Activated naive CD4-positive, alpha-beta T cell treated with anti-CD3 and anti-CD28 coated beads for 36 hours (primary cell): ENCODE results near the gene ABCB11. TPM values are rescaled to one million over a fixed set of nuclear protein-coding genes. Genes with fewer than 3 reads are reported as not detected.
"Not testable (repeated sequence)": the region's sequence is repeated elsewhere in the genome, so short reads cannot be mapped to it uniquely, and the experiment has no call there.

Experiments used
- CTCF ChIA-PET: fragments of 350-600 bp; sonication (Branson Sonifier 250); formaldehyde crosslinking; loops from one replicate; lab custom pipeline; 2021; ENCODE audit warnings: antibody characterized with exemption; lab: Charles Lee
- DNase-seq: peaks from one replicate; pipeline ENCODE4 v3.0.0-alpha.2; 2020
- H3K27ac Mint-ChIP-seq: one replicate; pipeline ENCODE4 v1.8.0; 2021; ENCODE audit warnings: mild to moderate bottlenecking, mixed read lengths
- H3K27me3 Mint-ChIP-seq: one replicate; pipeline ENCODE4 v1.8.0; 2021; ENCODE audit warnings: low read depth, mixed read lengths
- H3K36me3 Mint-ChIP-seq: one replicate; pipeline ENCODE4 v1.8.0; 2021; ENCODE audit warnings: low read depth, mixed read lengths
- H3K4me1 Mint-ChIP-seq: one replicate; pipeline ENCODE4 v1.8.0; 2021; ENCODE audit warnings: low read depth, mixed read lengths
- H3K4me3 Mint-ChIP-seq: one replicate; pipeline ENCODE4 v1.8.0; 2021; ENCODE audit warnings: mild to moderate bottlenecking, moderate library complexity, mixed read lengths
- H3K9me3 Mint-ChIP-seq: one replicate; pipeline ENCODE4 v1.8.0; 2021; ENCODE audit warnings: mixed read lengths
- intact Hi-C: fragments of 100-400 bp; cut with micrococcal nuclease; formaldehyde crosslinking; loops from one replicate; pipeline ENCODE4 v1.15.1; 2023
- total RNA-seq, 2 experiments: library from RNA; stranded (reverse); gene quantifications; one replicate each; pipeline ENCODE4 v1.2.3, GENCODE V29; 2021

ABCB11 gene
- total RNA-seq, 2 experiments from 2014 or later = not detected

GRCh38 chr2:169065864-169066517 is 34.9 kb upstream of the ABCB11 start:
- Mint-ChIP-seq H3K27ac (no peak overlapping the region), H3K4me1 (peaks cover 16% of the 10 kb centered on the region), H3K27me3 (no peaks in the 10 kb centered on the region), H3K4me3 (no peak overlapping the region), H3K9me3 (no peaks in the 10 kb centered on the region), H3K36me3 (no peaks in the 10 kb centered on the region)
- CTCF ChIA-PET = interaction anchor here (0.7 to 0.8 kb wide), 2 partner anchors 43 kb away, joined by 3 to 4 read pairs; no protein-coding TSS in a partner anchor
- DNase-seq = no peak
- intact Hi-C loops = no loop called here

- DNase-seq = no peak
- Mint-ChIP-seq H3K27me3 (no peaks in the 10 kb centered on the region), H3K4me1 (peaks cover 15% of the 10 kb centered on the region), H3K4me3 (no peak overlapping the region), H3K27ac (no peak overlapping the region), H3K36me3 (no peaks in the 10 kb centered on the region), H3K9me3 (no peaks in the 10 kb centered on the region)
- intact Hi-C loops = no loop called here
- CTCF ChIA-PET = interaction anchor here (0.6 to 0.8 kb wide), 3 partner anchors 42 to 614 kb away, joined by 3 to 4 read pairs (median 3); no protein-coding TSS in a partner anchor
Measured at GRCh38 chr2:169065422-169065821, 34.3 kb upstream of the ABCB11 start.

- H3K27me3 Mint-ChIP-seq, H3K4me1 Mint-ChIP-seq, H3K4me3 Mint-ChIP-seq, DNase-seq, H3K27ac Mint-ChIP-seq, H3K36me3 Mint-ChIP-seq, H3K9me3 Mint-ChIP-seq, intact Hi-C loops: not testable (repeated sequence)
- CTCF ChIA-PET = interaction anchor here (1.3 kb wide), 1 partner anchor 100 kb away, joined by 3 read pairs; no protein-coding TSS in a partner anchor
Measured at GRCh38 chr2:169064199-169064598, 33.1 kb upstream of the ABCB11 start.

GRCh38 chr2:169054575-169054974 is 23.5 kb upstream of the ABCB11 start:
- CTCF ChIA-PET = not testable (repeated sequence)

GRCh38 chr2:169050476-169051240 is 19.5 kb upstream of the ABCB11 start:
- H3K4me3 Mint-ChIP-seq = no peak overlapping the region
- no peaks in the 10 kb centered on the region for H3K4me1 Mint-ChIP-seq
- no peak overlapping the region for H3K27ac Mint-ChIP-seq
- no peak for DNase-seq
- CTCF ChIA-PET = no interaction called here
- peaks cover 13% of the 10 kb centered on the region for H3K9me3 Mint-ChIP-seq
- peaks cover 1% of the 10 kb centered on the region for H3K27me3 Mint-ChIP-seq
- peaks cover 7% of the 10 kb centered on the region for H3K36me3 Mint-ChIP-seq
- intact Hi-C loops = no loop called here

More at GRCh38 chr2:169054575-169054974, 23.5 kb upstream of the ABCB11 start:
- H3K36me3 Mint-ChIP-seq, H3K27ac Mint-ChIP-seq, intact Hi-C loops, H3K4me1 Mint-ChIP-seq, DNase-seq, H3K4me3 Mint-ChIP-seq, H3K27me3 Mint-ChIP-seq: not testable (repeated sequence)
- H3K9me3 Mint-ChIP-seq = peaks cover 19% of the 10 kb centered on the region

GRCh38 chr2:169049142-169049541 is 18.0 kb upstream of the ABCB11 start:
- no peak overlapping the region for H3K27ac Mint-ChIP-seq
- intact Hi-C loops = no loop called here
- DNase-seq = no peak
- H3K27me3 Mint-ChIP-seq = no peaks in the 10 kb centered on the region
- H3K4me3 Mint-ChIP-seq = no peak overlapping the region
- no peaks in the 10 kb centered on the region for H3K4me1 Mint-ChIP-seq
- CTCF ChIA-PET = no interaction called here
- H3K36me3 Mint-ChIP-seq = no peaks in the 10 kb centered on the region
- peaks cover 1% of the 10 kb centered on the region for H3K9me3 Mint-ChIP-seq

GRCh38 chr2:169047256-169048250 is 16.4 kb upstream of the ABCB11 start:
- CTCF ChIA-PET = no interaction called here
- Mint-ChIP-seq H3K4me1 (no peaks in the 10 kb centered on the region), H3K9me3 (peaks cover 11% of the 10 kb centered on the region), H3K27me3 (no peaks in the 10 kb centered on the region), H3K27ac (no peak overlapping the region), H3K4me3 (no peak overlapping the region), H3K36me3 (peaks cover 6% of the 10 kb centered on the region)
- DNase-seq = no peak
- intact Hi-C loops = no loop called here

GRCh38 chr2:169046440-169047151 is 15.5 kb upstream of the ABCB11 start:
- no peak overlapping the region for H3K27ac Mint-ChIP-seq
- H3K4me3 Mint-ChIP-seq = no peak overlapping the region
- intact Hi-C loops = no loop called here
- peaks cover 6% of the 10 kb centered on the region for H3K36me3 Mint-ChIP-seq
- H3K4me1 Mint-ChIP-seq = no peaks in the 10 kb centered on the region
- no peaks in the 10 kb centered on the region for H3K27me3 Mint-ChIP-seq
- no peak for DNase-seq
- CTCF ChIA-PET = no interaction called here
- peaks cover 19% of the 10 kb centered on the region for H3K9me3 Mint-ChIP-seq

GRCh38 chr2:169042856-169043255 is 11.7 kb upstream of the ABCB11 start:
- H3K27me3 Mint-ChIP-seq = peaks cover 3% of the 10 kb centered on the region
- H3K4me3 Mint-ChIP-seq = no peak overlapping the region
- H3K27ac Mint-ChIP-seq = no peak overlapping the region
- CTCF ChIA-PET = no interaction called here
- H3K4me1 Mint-ChIP-seq = peaks cover 4% of the 10 kb centered on the region
- H3K36me3 Mint-ChIP-seq = peaks cover 6% of the 10 kb centered on the region
- intact Hi-C loops = no loop called here
- peaks cover 19% of the 10 kb centered on the region for H3K9me3 Mint-ChIP-seq
- no peak for DNase-seq

- CTCF ChIA-PET = interaction anchor here (0.9 to 1.4 kb wide), 2 partner anchors 16 to 18 kb away, joined by 3 to 4 read pairs; no protein-coding TSS in a partner anchor
- Mint-ChIP-seq H3K36me3 (peaks cover 6% of the 10 kb centered on the region), H3K4me3 (no peak overlapping the region), H3K27ac (no peak overlapping the region), H3K4me1 (peaks cover 4% of the 10 kb centered on the region), H3K9me3 (peaks cover 19% of the 10 kb centered on the region), H3K27me3 (peaks cover 3% of the 10 kb centered on the region)
- intact Hi-C loops = no loop called here
- DNase-seq = no peak
Measured at GRCh38 chr2:169041594-169041993, 10.5 kb upstream of the ABCB11 start.

GRCh38 chr2:169039702-169040101 is 8.6 kb upstream of the ABCB11 start:
- intact Hi-C loops = no loop called here
- Mint-ChIP-seq H3K36me3 (peaks cover 6% of the 10 kb centered on the region), H3K9me3 (peaks cover 22% of the 10 kb centered on the region)

More at GRCh38 chr2:169039702-169040101, 8.6 kb upstream of the ABCB11 start:
- Mint-ChIP-seq H3K27ac (no peak overlapping the region), H3K4me1 (peaks cover 4% of the 10 kb centered on the region), H3K27me3 (peaks cover 3% of the 10 kb centered on the region), H3K4me3 (no peak overlapping the region)
- CTCF ChIA-PET = no interaction called here
- no peak for DNase-seq
